ENCODE results near the gene CES2. TPM values are rescaled to one million over a fixed set of nuclear protein-coding genes. Genes with fewer than 3 reads are reported as not detected.

Gene CES2
- total and polyA plus RNA-seq, 2 of the 8 experiments (the other 6 are each of a cell fraction or from before 2014, with no cell fraction given) = 8.6 to 14.7 TPM

DNA sequence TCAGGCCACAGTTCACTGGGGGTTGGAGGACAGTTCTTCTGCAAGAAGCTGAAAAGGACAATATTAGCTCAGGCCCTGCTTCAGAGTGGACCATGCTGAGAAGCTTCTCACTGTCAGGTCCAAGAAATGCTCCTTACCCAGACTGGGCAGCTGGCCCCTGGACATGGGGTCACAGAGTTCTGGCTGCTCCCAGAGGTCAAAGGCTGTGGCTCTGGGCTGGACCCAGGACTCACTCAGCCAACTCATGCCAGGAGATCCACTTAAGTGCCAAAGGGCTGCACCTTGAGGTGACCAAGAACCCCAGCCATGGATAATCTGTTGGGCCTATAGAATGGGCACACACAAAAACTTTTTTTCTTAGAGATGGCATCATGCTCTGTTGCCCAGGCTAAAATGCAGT lies 4.0 kb downstream of the CES2 start:
- Histone ChIP-seq H2BK15ac (ENCODE audit: low read length) (no peak overlapping the region), H4K20me1 (replicated peaks in 1 of 2; ENCODE audit: control insufficient read depth in 1 of 2, insufficient read depth in 2 of 2, low read length in 2 of 2) (peaks cover 0 to 9% of the 10 kb centered on the region in 2 experiments), H3K27ac (ENCODE audit: low read depth, low read length) (no peak overlapping the region), H3K4me1 (replicated peaks in 1 of 4; ENCODE audit: control insufficient read depth in 3 of 4, insufficient read depth in 4 of 4, low read length in 3 of 4) (peaks cover 0 to 5% (median 4%) of the 10 kb centered on the region in 4 experiments; a peak in 4 of 7 replicates), H3K18ac (ENCODE audit: extremely low read depth, low read length) (no peak overlapping the region), H2BK5ac (ENCODE audit: low read depth, low read length) (no peak overlapping the region), H3K56ac (replicated peaks; ENCODE audit: insufficient read length, low read depth, low read length) (no peak overlapping the region), H3K9ac (replicated peaks in 1 of 4; ENCODE audit: extremely low read depth in 1 of 4, low read depth in 3 of 4, low read length in 3 of 4) (no peak overlapping the region), H3K4me2 (ENCODE audit: insufficient read depth in 1 of 2, low read depth in 2 of 2, low read length in 2 of 2) (no peak overlapping the region), H2AFZ (ENCODE audit: low read length) (no peak overlapping the region), H2AK5ac (ENCODE audit: low read depth, low read length) (no peak overlapping the region), H3K14ac (ENCODE audit: insufficient read length) (no peak overlapping the region), H2BK120ac (replicated peaks; ENCODE audit: low read depth, low read length) (no peak overlapping the region), H3K23ac (ENCODE audit: insufficient read length) (no peak overlapping the region), H3K36me3 (ENCODE audit: control insufficient read depth in 2 of 4, insufficient read depth in 4 of 4, low read length in 3 of 4) (peaks cover 5 to 18% (median 15%) of the 10 kb centered on the region in 4 experiments; a peak in 7 of 8 replicates), H3K23me2 (ENCODE audit: low read depth, low read length) (peaks cover 9% of the 10 kb centered on the region; the same call in 1 of the 2 replicates), H3K27me3 (replicated peaks in 1 of 4; ENCODE audit: control insufficient read depth in 3 of 4, extremely low read depth in 1 of 4, insufficient read depth in 3 of 4, low read length in 3 of 4) (peaks cover 0 to 9% (median 6%) of the 10 kb centered on the region in 4 experiments; a peak in 4 of 7 replicates), H3K79me1 (ENCODE audit: low read depth, low read length) (peaks cover 2% of the 10 kb centered on the region; the same call in 1 of the 2 replicates), H4K8ac (ENCODE audit: extremely low read depth, insufficient read depth, low read length) (no peak overlapping the region), H3K9me3 (ENCODE audit: insufficient read depth in 2 of 2, low read depth in 1 of 2, low read length in 1 of 2) (no peaks in the 10 kb centered on the region), H3K79me2 (ENCODE audit: control insufficient read depth in 1 of 2, insufficient read depth in 2 of 2, low read length in 2 of 2) (no peaks in the 10 kb centered on the region), H4K5ac (ENCODE audit: insufficient read length, low read depth, low read length) (no peak overlapping the region), H2BK20ac (ENCODE audit: low read length) (no peak overlapping the region), H3K4ac (replicated peaks; ENCODE audit: insufficient read length, low read depth, low read length) (no peak overlapping the region), H2BK12ac (ENCODE audit: low read depth, low read length) (no peak overlapping the region), H4K91ac (replicated peaks; ENCODE audit: insufficient read length, low read length) (no peak overlapping the region), H3K4me3 (ENCODE audit: extremely low read depth in 1 of 4, insufficient read depth in 2 of 4, low read depth in 3 of 4, low read length in 4 of 4) (no peak overlapping the region)
- CTCF ChIA-PET (ENCODE audit: partially characterized antibody) = interaction anchor here (0.5 to 1.4 kb wide), 3 partner anchors 11 to 1900 kb away, joined by 3 read pairs; no protein-coding TSS in a partner anchor
- DNase-seq (ENCODE audit: low read depth in 1 of 2, low spot score in 2 of 2) = no peak
- FAIRE-seq = no peak
- POLR2A ChIA-PET (ENCODE audit: partially characterized antibody) = no interaction called here
- TF ChIP-seq SIRT6 (IDR thresholded peaks at IDR 0.05; ENCODE audit: low read length) (no peak), HDAC2 (IDR thresholded peaks at IDR 0.05; ENCODE audit: borderline replicate concordance in 1 of 2, low read depth in 2 of 2, low read length in 2 of 2) (no peak)
- TF ChIP-seq, protein P1, sequence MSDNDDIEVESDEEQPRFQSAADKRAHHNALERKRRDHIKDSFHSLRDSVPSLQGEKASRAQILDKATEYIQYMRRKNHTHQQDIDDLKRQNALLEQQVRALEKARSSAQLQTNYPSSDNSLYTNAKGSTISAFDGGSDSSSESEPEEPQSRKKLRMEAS (IDR thresholded peaks at IDR 0.05) = no peak

All from H1 (cell line).